K562 (cell line): Measurements from ENCODE around the gene HPD. TPM values are rescaled to one million over a fixed set of nuclear protein-coding genes. Genes with fewer than 3 reads are reported as not detected.

Experiments
- ARID1B ChIP-seq: fragments of 450-650 bp; IDR thresholded peaks from 2 replicates; pipeline ENCODE4 v1.6.1; 2016; ENCODE audit warnings: antibody characterized with exemption, mild to moderate bottlenecking, inconsistent platforms
- ATF6 ChIP-seq: sonication (generic); formaldehyde crosslinking; IDR thresholded peaks from 2 replicates; pipeline ENCODE4 v1.4.0; 2020; ENCODE audit warnings: mild to moderate bottlenecking, missing genetic modification reagents
- DIDO1 ChIP-seq: fragments of 450-650 bp; IDR thresholded peaks from 2 replicates; pipeline ENCODE4 v1.6.1; 2016; ENCODE audit warnings: low read depth, missing biosample characterization, missing genetic modification characterization
- HCFC1 ChIP-seq: IDR thresholded peaks from 2 replicates; pipeline ENCODE4 v1.6.1; 2012; ENCODE audit warnings: low read depth, low read length, improper control_type of control experiment
- KDM4B ChIP-seq, 2 experiments: fragments of 450-650 bp in 1 of 2; sonication (generic) in 1 of 2; IDR thresholded peaks; 2 replicates each; pipeline ENCODE4 v1.6.1; 2016 to 2017; ENCODE audit warnings: borderline replicate concordance in 2 of 2, antibody characterized with exemption in 1 of 2, low read depth in 1 of 2, mild to moderate bottlenecking in 1 of 2
- MYBL2 ChIP-seq, 2 experiments: fragments of 450-650 bp in 1 of 2; sonication (generic) in 1 of 2; formaldehyde crosslinking in 1 of 2; IDR thresholded peaks; 2 replicates each; pipeline versions ENCODE4 v1.6.1 to v1.8.1; 2017 to 2022; ENCODE audit warnings: borderline replicate concordance in 1 of 2, inconsistent platforms in 1 of 2, low read depth in 1 of 2, mild to moderate bottlenecking in 1 of 2, missing genetic modification reagents in 1 of 2, moderate library complexity in 1 of 2
- PTBP1 ChIP-seq: fragments of 200-400 bp; formaldehyde crosslinking; IDR thresholded peaks from 2 replicates; pipeline ENCODE4 v1.6.1; 2017; ENCODE audit warnings: low read depth, low read length
- RBM22 ChIP-seq: fragments of 200-400 bp; formaldehyde crosslinking; IDR thresholded peaks from 2 replicates; pipeline ENCODE4 v1.6.1; 2018; ENCODE audit warnings: low read length, low read depth; ENCODE audit not compliant: poor library complexity, severe bottlenecking
- SAFB2 ChIP-seq: fragments of 200-400 bp; formaldehyde crosslinking; IDR thresholded peaks from 2 replicates; pipeline ENCODE4 v1.6.1; 2018; ENCODE audit warnings: borderline replicate concordance, low read length, low read depth, moderate library complexity; ENCODE audit not compliant: severe bottlenecking
- SAP30 ChIP-seq: fragments of 200-600 bp; sonication (generic); IDR thresholded peaks from 2 replicates; pipeline ENCODE4 v1.6.1; 2012; ENCODE audit warnings: borderline replicate concordance, low read depth, mild to moderate bottlenecking, moderate library complexity, low read length, control low read depth, inconsistent platforms; ENCODE audit not compliant: insufficient read depth, poor library complexity, severe bottlenecking
- SMAD4 ChIP-seq: fragments of 250-450 bp; sonication (Bioruptor Pico); conservative IDR thresholded peaks from 2 replicates; pipeline ENCODE4 v1.8.0; 2021; ENCODE audit warnings: inconsistent platforms, mild to moderate bottlenecking, moderate library complexity
- SMARCC2 ChIP-seq: fragments of 450-650 bp; IDR thresholded peaks from 2 replicates; pipeline ENCODE4 v1.6.1; 2017; ENCODE audit warnings: antibody characterized with exemption, moderate library complexity, mild to moderate bottlenecking, low read depth
- SOX6 ChIP-seq: fragments of 450-650 bp; IDR thresholded peaks from 2 replicates; pipeline ENCODE4 v1.6.1; 2014; ENCODE audit warnings: mild to moderate bottlenecking
- SP1 ChIP-seq: sonication (generic); formaldehyde crosslinking; IDR thresholded peaks from 2 replicates; pipeline ENCODE4 v1.8.1; 2022; ENCODE audit warnings: mild to moderate bottlenecking, missing genetic modification reagents
- THRAP3 ChIP-seq: fragments of 450-650 bp; IDR thresholded peaks from 2 replicates; pipeline ENCODE4 v1.6.1; 2016; ENCODE audit warnings: mild to moderate bottlenecking, inconsistent platforms, borderline replicate concordance
- ZFP30 ChIP-seq: fragments of 250-450 bp; sonication (Bioruptor Pico); IDR thresholded peaks from 2 replicates; pipeline ENCODE4 v1.8.0; 2022; ENCODE audit warnings: moderate library complexity, mild to moderate bottlenecking, inconsistent platforms, borderline replicate concordance
- ZNF253 ChIP-seq: fragments of 250-450 bp; sonication (Bioruptor Pico); conservative IDR thresholded peaks from 2 replicates; pipeline ENCODE4 v1.6.1; 2021; ENCODE audit warnings: mild to moderate bottlenecking
- ZNF311 ChIP-seq: fragments of 250-450 bp; sonication (Bioruptor Pico); IDR thresholded peaks from 2 replicates; pipeline ENCODE4 v1.4.0; 2020; ENCODE audit warnings: mild to moderate bottlenecking, moderate library complexity
- ZNF431 ChIP-seq: sonication (generic); formaldehyde crosslinking; IDR thresholded peaks from 2 replicates; pipeline ENCODE4 v1.8.0; 2022; ENCODE audit warnings: mild to moderate bottlenecking, missing genetic modification reagents
- ZNF57 ChIP-seq: fragments of 450-650 bp; formaldehyde crosslinking; IDR thresholded peaks from 2 replicates; pipeline ENCODE4 v1.4.0; 2020; ENCODE audit warnings: mild to moderate bottlenecking, moderate library complexity
- ZNF780A ChIP-seq: fragments of 250-450 bp; sonication (Bioruptor Pico); IDR thresholded peaks from 2 replicates; pipeline ENCODE4 v1.5.0; 2021; ENCODE audit warnings: mild to moderate bottlenecking
- ZNF785 ChIP-seq: fragments of 250-450 bp; sonication (Bioruptor Pico); IDR thresholded peaks from 2 replicates; pipeline ENCODE4 v1.4.0; 2020; ENCODE audit warnings: mild to moderate bottlenecking
- ZNF79 ChIP-seq: fragments of 250-450 bp; sonication (Bioruptor Pico); IDR thresholded peaks from 2 replicates; pipeline ENCODE4 v1.4.0; 2020; ENCODE audit warnings: low read depth, mild to moderate bottlenecking, moderate library complexity
- ZNF830 ChIP-seq: fragments of 250-450 bp; sonication (Bioruptor Pico); IDR thresholded peaks from 2 replicates; pipeline ENCODE4 v1.5.0; 2021; ENCODE audit warnings: mild to moderate bottlenecking
- polyA plus RNA-seq, 8 experiments: library from polyadenylated mRNA; depleted of rRNA in 4 of 8; stranded (reverse) in 5 of 8; unstranded in 3 of 8; fragments of >200 nt; fragmentation: Nextera tagmentation in 2 of 8; fragmentation: Illumina TruSeq in 1 of 8; extraction: Ambion mirVana in 2 of 8; extraction: Trizol in 1 of 8; gene quantifications; 2 replicates each; pipeline versions ENCODE4 v1.2.1 to v1.2.3, GENCODE V29; 2011 to 2014; ENCODE audit warnings: inconsistent platforms in 1 of 8, missing spikeins in 1 of 8
- total RNA-seq, 7 experiments: library from RNA; depleted of rRNA in 6 of 7; stranded (reverse); fragments of >200 nt in 6 of 7; fragmentation: Illumina TruSeq in 2 of 7; extraction: Trizol in 2 of 7; gene quantifications; 2 replicates each; pipeline versions ENCODE4 v1.2.1 to v1.2.3, GENCODE V29; 2011 to 2021; ENCODE audit warnings: low replicate concordance in 1 of 7
- TF ChIP-seq, protein P1 (sequence below): fragments of 450-650 bp; formaldehyde crosslinking; IDR thresholded peaks from 2 replicates; pipeline ENCODE4 v1.4.0; 2020; ENCODE audit warnings: mild to moderate bottlenecking

Gene HPD
- total and polyA plus RNA-seq, 9 of the 15 experiments (the other 6 are each of a cell fraction or from before 2014, with no cell fraction given) = 0.06 to 0.29 (median 0.07) TPM; not detected in 4

GRCh38 chr12:121802843-121803698, 55.6 kb downstream of the HPD start (continued):
- TF ChIP-seq SMARCC2 = no peak
- no peak for TF ChIP-seq ZNF780A (CRISPR knock-in tag)
- TF ChIP-seq, protein P1, sequence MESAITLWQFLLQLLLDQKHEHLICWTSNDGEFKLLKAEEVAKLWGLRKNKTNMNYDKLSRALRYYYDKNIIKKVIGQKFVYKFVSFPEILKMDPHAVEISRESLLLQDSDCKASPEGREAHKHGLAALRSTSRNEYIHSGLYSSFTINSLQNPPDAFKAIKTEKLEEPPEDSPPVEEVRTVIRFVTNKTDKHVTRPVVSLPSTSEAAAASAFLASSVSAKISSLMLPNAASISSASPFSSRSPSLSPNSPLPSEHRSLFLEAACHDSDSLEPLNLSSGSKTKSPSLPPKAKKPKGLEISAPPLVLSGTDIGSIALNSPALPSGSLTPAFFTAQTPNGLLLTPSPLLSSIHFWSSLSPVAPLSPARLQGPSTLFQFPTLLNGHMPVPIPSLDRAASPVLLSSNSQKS (CRISPR knock-in tag) = no peak
- no peak for TF ChIP-seq DIDO1 (tag)
- no peak; the same call in 1 of the 2 replicates for TF ChIP-seq MYBL2 (IDR thresholded peaks at IDR 0.05; ENCODE audit: low read depth)
- TF ChIP-seq MYBL2 (CRISPR knock-in tag; IDR thresholded peaks at IDR 0.05; ENCODE audit: borderline replicate concordance) = no peak
- TF ChIP-seq HCFC1 = no peak
- 0 out of 4 replicates have a peak, but pooled peaks of 1 of the 2 experiments have one; percentile 35 for TF ChIP-seq KDM4B (IDR thresholded peaks at IDR 0.05; ENCODE audit: borderline replicate concordance in 2 of 2, low read depth in 1 of 2)
- TF ChIP-seq ZNF785 (CRISPR knock-in tag) = no peak
- TF ChIP-seq PTBP1 = no peak
- no peak for TF ChIP-seq ZNF253 (CRISPR knock-in tag)
- no peak for TF ChIP-seq SAFB2
- 0 out of 2 replicates have a peak, but pooled peaks have one; percentile 5 for TF ChIP-seq ZNF311 (CRISPR knock-in tag)
- no peak for TF ChIP-seq RBM22
- 0 out of 2 replicates have a peak, but pooled peaks have one; percentile 15 for TF ChIP-seq ZNF79 (CRISPR knock-in tag)
- peak; percentile 31; the same call in 1 of the 2 replicates for TF ChIP-seq SP1 (CRISPR knock-in tag)
- no peak for TF ChIP-seq ARID1B
- no peak for TF ChIP-seq ZNF830 (CRISPR knock-in tag)
- peak; percentile 66 for TF ChIP-seq SAP30
- TF ChIP-seq ATF6 (CRISPR knock-in tag) = no peak
- TF ChIP-seq SOX6 = 0 out of 2 replicates have a peak, but pooled peaks have one; percentile 4
- TF ChIP-seq ZNF57 = no peak
- no peak for TF ChIP-seq ZFP30
- TF ChIP-seq ZNF431 (CRISPR knock-in tag) = no peak
- no peak; the same call in 1 of the 2 replicates for TF ChIP-seq SMAD4
- no peak for TF ChIP-seq THRAP3
